A673 (cell line): ENCODE results near the gene BHLHA15.

Source experiments
- EZH2 ChIP-seq: fragments of 200-600 bp; sonication (generic); IDR thresholded peaks from 2 replicates; pipeline ENCODE4 v1.6.1; 2017; ENCODE audit warnings: borderline replicate concordance, low read depth, mild to moderate bottlenecking, mixed read lengths, antibody characterized with exemption, low read length; ENCODE audit not compliant: poor library complexity, severe bottlenecking
- TF ChIP-seq, protein P1 (sequence below): fragments of 300-800, 200-600 bp; sonication (generic); conservative IDR thresholded peaks from 2 replicates; pipeline ENCODE4 v1.5.1; 2017; ENCODE audit warnings: low read depth, mild to moderate bottlenecking, antibody characterized with exemption, low read length, moderate library complexity, mixed read lengths

DNA sequence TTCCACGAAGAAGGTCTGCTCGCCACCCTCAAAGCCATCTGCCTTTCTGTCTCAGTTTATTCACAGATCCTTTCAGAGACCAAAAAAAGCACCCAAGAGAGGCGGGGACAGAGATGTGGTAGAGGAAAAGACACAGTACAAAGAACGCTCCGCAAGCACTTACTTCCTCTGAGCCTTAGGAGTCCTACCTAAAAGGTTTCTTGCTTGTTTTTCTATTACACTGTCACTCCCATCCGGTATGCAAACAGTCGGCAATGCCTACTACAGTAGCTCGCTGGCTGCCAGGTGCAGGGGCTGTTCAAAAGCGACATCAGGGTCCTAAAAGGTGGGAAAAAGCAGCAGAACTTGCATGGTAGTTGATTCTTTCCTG lies 40.0 kb downstream of the BHLHA15 start:
- TF ChIP-seq, protein P1, sequence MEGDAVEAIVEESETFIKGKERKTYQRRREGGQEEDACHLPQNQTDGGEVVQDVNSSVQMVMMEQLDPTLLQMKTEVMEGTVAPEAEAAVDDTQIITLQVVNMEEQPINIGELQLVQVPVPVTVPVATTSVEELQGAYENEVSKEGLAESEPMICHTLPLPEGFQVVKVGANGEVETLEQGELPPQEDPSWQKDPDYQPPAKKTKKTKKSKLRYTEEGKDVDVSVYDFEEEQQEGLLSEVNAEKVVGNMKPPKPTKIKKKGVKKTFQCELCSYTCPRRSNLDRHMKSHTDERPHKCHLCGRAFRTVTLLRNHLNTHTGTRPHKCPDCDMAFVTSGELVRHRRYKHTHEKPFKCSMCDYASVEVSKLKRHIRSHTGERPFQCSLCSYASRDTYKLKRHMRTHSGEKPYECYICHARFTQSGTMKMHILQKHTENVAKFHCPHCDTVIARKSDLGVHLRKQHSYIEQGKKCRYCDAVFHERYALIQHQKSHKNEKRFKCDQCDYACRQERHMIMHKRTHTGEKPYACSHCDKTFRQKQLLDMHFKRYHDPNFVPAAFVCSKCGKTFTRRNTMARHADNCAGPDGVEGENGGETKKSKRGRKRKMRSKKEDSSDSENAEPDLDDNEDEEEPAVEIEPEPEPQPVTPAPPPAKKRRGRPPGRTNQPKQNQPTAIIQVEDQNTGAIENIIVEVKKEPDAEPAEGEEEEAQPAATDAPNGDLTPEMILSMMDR: no peak
- TF ChIP-seq EZH2: no peak
